DMS153 (cell line): Measurements from ENCODE around the gene HACD4.
"Not testable (repeated sequence)": the region's sequence is repeated elsewhere in the genome, so short reads cannot be mapped to it uniquely, and the experiment has no call there.

Source experiments
- DNase-seq: peaks from one replicate; lab custom pipeline; 2025; lab: John Stamatoyannopoulos, UW

The HACD4 gene

DNA sequence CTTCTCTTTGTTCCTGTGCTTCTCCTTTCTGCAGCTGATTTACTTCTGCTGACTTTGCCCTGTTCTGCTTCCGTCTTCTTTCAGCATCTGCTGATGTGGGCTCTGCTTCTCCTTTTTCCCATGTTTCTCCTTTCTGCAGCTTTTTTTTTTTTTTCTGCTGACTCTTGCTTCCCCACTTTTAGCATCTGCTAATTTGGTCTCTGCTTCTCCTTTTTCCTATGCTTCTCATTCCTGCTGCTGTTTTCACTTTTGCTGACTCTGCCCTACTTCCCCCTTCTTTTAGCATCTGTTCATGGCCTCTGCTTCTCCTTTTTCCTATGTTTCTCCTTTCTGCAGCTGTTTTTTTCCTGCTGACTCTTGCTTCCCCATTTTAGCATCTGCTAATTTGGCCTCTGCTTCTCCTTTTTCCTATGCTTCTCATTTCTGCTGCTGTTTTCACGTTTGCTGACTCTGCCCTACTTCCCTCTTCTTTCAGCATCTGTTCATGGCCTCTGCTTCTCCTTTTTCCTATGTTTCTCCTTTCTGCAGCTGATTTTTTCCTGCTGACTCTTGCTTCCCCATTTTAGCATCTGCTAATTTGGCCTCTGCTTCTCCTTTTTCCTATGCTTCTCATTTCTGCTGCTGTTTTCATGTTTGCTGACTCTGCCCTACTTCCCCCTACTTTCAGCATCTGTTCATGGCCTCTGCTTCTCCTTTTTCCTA is 58.0 kb downstream of the HACD4 start:
- not testable (repeated sequence) for DNase-seq

DNA sequence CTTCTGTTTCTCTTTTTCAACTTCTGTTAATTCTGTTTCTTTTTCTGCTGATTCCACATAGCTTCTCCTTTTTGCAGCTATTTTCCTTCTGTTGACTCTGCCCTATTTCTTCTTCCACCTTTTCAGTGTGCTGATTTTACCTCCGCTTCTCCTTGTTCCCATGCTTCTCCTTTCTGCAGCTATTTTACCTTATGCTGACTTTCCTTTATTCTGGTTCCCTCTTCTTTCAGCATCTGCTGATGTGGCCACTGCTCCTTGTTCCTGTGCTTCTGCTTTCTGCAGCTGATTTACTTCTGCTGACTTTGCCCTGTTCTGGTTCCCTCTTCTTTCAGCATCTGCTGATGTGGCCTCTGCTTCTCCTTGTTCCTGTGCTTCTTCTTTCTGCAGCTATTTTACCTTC is 58.8 kb downstream of the HACD4 start:
- DNase-seq: no peak

DNA sequence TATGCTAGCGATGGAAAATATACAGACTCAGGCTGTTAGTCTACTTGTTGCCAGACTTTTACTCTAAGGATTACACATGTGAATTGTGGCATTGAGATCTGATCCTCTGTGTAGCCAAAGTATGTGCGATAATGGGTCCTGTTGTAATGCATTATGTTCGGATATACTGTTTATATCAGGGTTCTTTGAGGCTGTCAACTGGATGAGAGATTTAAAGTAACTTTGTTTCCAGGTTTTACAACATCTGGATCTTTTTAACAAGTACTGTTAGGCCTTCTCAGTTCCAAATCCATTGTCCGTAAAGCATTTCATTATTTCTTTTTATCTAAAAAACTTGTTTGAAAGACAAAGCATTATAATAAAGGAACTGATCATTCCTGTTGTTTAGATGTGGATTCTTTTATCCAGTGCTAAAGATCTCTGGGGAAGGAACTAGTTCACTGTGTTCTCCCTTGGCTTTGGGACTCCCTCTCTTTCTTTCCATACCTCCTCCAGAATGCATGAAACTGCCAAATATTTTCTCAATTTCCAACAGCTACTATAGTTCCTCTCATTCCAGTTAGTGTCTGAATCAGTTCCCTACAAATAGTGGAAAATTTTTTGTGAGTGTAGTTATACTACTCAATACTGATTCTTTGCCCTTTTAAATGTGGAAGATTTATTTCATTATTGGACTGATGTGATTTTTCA is 68.8 kb downstream of the HACD4 start:
- DNase-seq: no peak

DNA sequence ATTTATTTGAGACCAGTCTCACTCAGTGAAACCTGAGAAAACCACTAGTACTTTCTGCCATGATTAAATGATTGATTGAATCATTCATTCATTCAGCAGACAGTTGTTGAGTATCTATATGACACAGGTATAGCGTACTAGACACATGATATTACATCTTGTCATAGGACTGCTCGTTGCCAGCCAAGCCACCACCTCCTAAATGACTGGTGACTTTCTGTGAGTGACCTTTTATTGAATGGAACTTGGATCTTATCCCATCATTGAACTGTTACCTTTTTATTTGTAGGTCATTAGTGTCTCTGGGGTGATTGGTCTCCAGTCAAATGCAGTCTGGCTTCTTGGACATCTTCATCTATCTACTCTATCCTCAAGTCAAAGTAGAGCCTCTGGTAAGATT is 80.7 kb downstream of the HACD4 start:
- DNase-seq: no peak
